Lower lobe of right lung (tissue), 2 donors: ENCODE measurements around the gene FGL2. TPM values are rescaled to one million over a fixed set of nuclear protein-coding genes. Genes with fewer than 3 reads are reported as not detected.

ENCODE experiments used
- ATAC-seq, 2 donors: fragments of 200-7000 bp; cut with Tn5 transposase; one replicate each; pipeline ENCODE4 v1.9.1; 2020 to 2022; ENCODE audit warnings: mild to moderate bottlenecking in 2 of 2, moderate library complexity in 2 of 2
- DNase-seq: peaks from one replicate; pipeline ENCODE4 v3.0.0-alpha.2; 2020
- H3K27ac ChIP-seq: fragments of 200-600 bp; one replicate; pipeline ENCODE4 v1.8.0; 2022
- H3K27me3 ChIP-seq: fragments of 200-600 bp; one replicate; pipeline ENCODE4 v1.8.0; 2022; ENCODE audit warnings: low read depth
- H3K36me3 ChIP-seq: fragments of 200-600 bp; one replicate; pipeline ENCODE4 v1.8.0; 2022; ENCODE audit warnings: mild to moderate bottlenecking
- H3K4me1 ChIP-seq: fragments of 200-600 bp; one replicate; pipeline ENCODE4 v1.8.0; 2022
- H3K4me3 ChIP-seq: fragments of 200-600 bp; one replicate; pipeline ENCODE4 v1.8.0; 2022; ENCODE audit warnings: mild to moderate bottlenecking
- H3K9me3 ChIP-seq: fragments of 200-600 bp; one replicate; pipeline ENCODE4 v1.8.0; 2022
- CTCF ChIP-seq: fragments of 200-600 bp; IDR thresholded peaks from one replicate; pipeline ENCODE4 v1.8.0; 2022; ENCODE audit warnings: antibody characterized with exemption, mild to moderate bottlenecking
- intact Hi-C: fragments of 100-400 bp; cut with DNase I; formaldehyde crosslinking; loops from one replicate; pipeline ENCODE4 v1.11.0; 2022
- long read RNA-seq: library from polyadenylated mRNA; unstranded; transcript quantifications from one replicate; pipeline ENCODE4 v2.0.0, GENCODE V29; 2021
- total RNA-seq: library from RNA; stranded (reverse); fragmentation: NEBNext Ultra II Directional; extraction: Animal tissue kit (Norgen Biotek cat#: 25700); gene quantifications from one replicate; pipeline ENCODE4 v1.2.1, GENCODE V29; 2021
- donor health status: DM: no; HTN: yes; CAD: no; lungs with severe emphysema.

Gene FGL2
- total RNA-seq: 33.0 TPM
- long read RNA-seq, full-length matches to known transcripts: 13 of 17 reads
- long read RNA-seq, partial matches to known transcripts: 0 of 17 reads
- long read RNA-seq, other reads (novel, unspliced or antisense): 4 of 17 reads

- Histone ChIP-seq H3K27me3 (no peaks in the 10 kb centered on the region), H3K36me3 (no peaks in the 10 kb centered on the region), H3K4me1 (no peaks in the 10 kb centered on the region), H3K4me3 (peak within 1 kb of the TSS; percentile 52), H3K9me3 (no peaks in the 10 kb centered on the region), H3K27ac (peak within 1 kb of the TSS; percentile 50)
- no peak for TF ChIP-seq CTCF
- intact Hi-C loops: no loop called here
- ATAC-seq (peak; percentile 81 to 88), DNase-seq (peak; percentile 58)
These were observed at the start of gene FGL2 for GRCh38 chr7:77199013-77199966. Gene FGL2 (minus strand): TSS chr7:77199819. CDS start chr7:77199793, 26 bp downstream.

GRCh38 chr7:77248154-77248553, 48.5 kb upstream of the FGL2 start:
- intact Hi-C loops: no loop called here
- DNase-seq: no peak

GRCh38 chr7:77247206-77247850, 47.7 kb upstream of the FGL2 start:
- ATAC-seq (peak; percentile 86 to 89), DNase-seq (peak; percentile 77)
- Histone ChIP-seq H3K27ac (no peak overlapping the region), H3K4me3 (no peak overlapping the region), H3K36me3 (no peaks in the 10 kb centered on the region), H3K4me1 (peaks cover 12% of the 10 kb centered on the region), H3K27me3 (no peaks in the 10 kb centered on the region), H3K9me3 (no peaks in the 10 kb centered on the region)
- TF ChIP-seq CTCF: peak; percentile 81
- intact Hi-C loops: no loop called here

More at GRCh38 chr7:77248154-77248553, 48.5 kb upstream of the FGL2 start:
- no peak overlapping the region for H3K27ac ChIP-seq
- TF ChIP-seq CTCF: no peak
- H3K27me3 ChIP-seq: no peaks in the 10 kb centered on the region
- no peak overlapping the region for H3K4me3 ChIP-seq
- H3K36me3 ChIP-seq: no peaks in the 10 kb centered on the region
- no peaks in the 10 kb centered on the region for H3K9me3 ChIP-seq
- H3K4me1 ChIP-seq: peaks cover 12% of the 10 kb centered on the region
- ATAC-seq: no peak

- Histone ChIP-seq H3K36me3 (no peaks in the 10 kb centered on the region), H3K4me1 (peaks cover 12% of the 10 kb centered on the region), H3K27me3 (no peaks in the 10 kb centered on the region), H3K27ac (no peak overlapping the region), H3K4me3 (no peak overlapping the region), H3K9me3 (no peaks in the 10 kb centered on the region)
- no peak for DNase-seq
- intact Hi-C loops: no loop called here
- ATAC-seq: peak in 1 of 2 donors; percentile 56
- no peak for TF ChIP-seq CTCF
These were observed 46.5 kb upstream of the FGL2 start for GRCh38 chr7:77246026-77246640.

GRCh38 chr7:77245015-77245755, 45.6 kb upstream of the FGL2 start:
- intact Hi-C loops: no loop called here
- DNase-seq: peak; percentile 48
- Histone ChIP-seq H3K9me3 (no peaks in the 10 kb centered on the region), H3K27ac (no peak overlapping the region), H3K27me3 (no peaks in the 10 kb centered on the region), H3K4me3 (no peak overlapping the region), H3K36me3 (no peaks in the 10 kb centered on the region), H3K4me1 (peaks cover 12% of the 10 kb centered on the region)
- ATAC-seq: peak; percentile 51 to 66
- no peak for TF ChIP-seq CTCF
